OCI-LY7 (cell line): ENCODE measurements around the gene FAM3C. TPM values are rescaled to one million over a fixed set of nuclear protein-coding genes. Genes with fewer than 3 reads are reported as not detected.

ENCODE experiments used
- BruUV-seq: library from RNA; stranded (reverse); fragments of 400-500 nt; replicated peaks from 2 replicates; lab custom pipeline; 2021; lab: Mats Ljungman, UMichigan
- CTCF ChIA-PET: fragments of 300-600 bp; sonication (Branson Sonifier 250); formaldehyde crosslinking; loops from one replicate; lab custom pipeline; 2022; ENCODE audit warnings: antibody characterized with exemption; ENCODE audit not compliant: unreplicated experiment; lab: Charles Lee
- POLR2A ChIA-PET: fragments of 300-600 bp; sonication (Branson Sonifier 250); formaldehyde crosslinking; loops from one replicate; lab custom pipeline; 2022; ENCODE audit warnings: antibody characterized with exemption; lab: Charles Lee
- DNase-seq: peaks from one replicate; pipeline ENCODE4 v3.0.0-alpha.2; 2015; ENCODE audit warnings: low spot score
- H2AFZ ChIP-seq: fragments of 200-600 bp; sonication (generic), shearing (Covaris generic); 2 replicates; pipeline ENCODE4 v1.6.1; 2014; ENCODE audit warnings: mild to moderate bottlenecking, antibody characterized with exemption, low read length, moderate library complexity
- H3K27ac ChIP-seq: fragments of 200-600 bp; sonication (generic); 2 replicates; pipeline ENCODE4 v1.5.1; 2014; ENCODE audit warnings: mixed run types, low read depth, mild to moderate bottlenecking, moderate library complexity, low read length, inconsistent platforms; ENCODE audit not compliant: poor library complexity, severe bottlenecking
- H3K36me3 ChIP-seq: fragments of 200-600 bp; sonication (generic); 2 replicates; pipeline ENCODE4 v1.6.1; 2014; ENCODE audit warnings: mild to moderate bottlenecking, antibody characterized with exemption, low read length, moderate library complexity, mixed read lengths; ENCODE audit not compliant: insufficient read depth
- H3K4me1 ChIP-seq: fragments of 200-600 bp; sonication (generic); 2 replicates; pipeline ENCODE4 v1.5.1; 2014; ENCODE audit warnings: mild to moderate bottlenecking, low read length; ENCODE audit not compliant: insufficient read depth, poor library complexity, severe bottlenecking
- H3K4me2 ChIP-seq: fragments of 200-600 bp; sonication (generic); 2 replicates; pipeline ENCODE4 v1.6.1; 2014; ENCODE audit warnings: mild to moderate bottlenecking, low read length
- H3K4me3 ChIP-seq: fragments of 200-600 bp; sonication (generic); 2 replicates; pipeline ENCODE4 v1.5.1; 2014; ENCODE audit warnings: mild to moderate bottlenecking, low read depth, low read length; ENCODE audit not compliant: poor library complexity, severe bottlenecking
- H3K79me2 ChIP-seq: fragments of 200-600 bp; sonication (generic); 2 replicates; pipeline ENCODE4 v1.6.1; 2016; ENCODE audit warnings: low read depth, mild to moderate bottlenecking, low read length, moderate library complexity, mixed read lengths; ENCODE audit not compliant: insufficient read depth
- H3K9me2 ChIP-seq: fragments of 200-600 bp; sonication (generic); 2 replicates; pipeline ENCODE4 v1.6.1; 2016; ENCODE audit warnings: mild to moderate bottlenecking, low read length, mixed read lengths; ENCODE audit not compliant: insufficient read depth
- H3K9me3 ChIP-seq: fragments of 200-600 bp; sonication (generic); 2 replicates; pipeline ENCODE4 v1.6.1; 2014; ENCODE audit warnings: mild to moderate bottlenecking, mixed run types, low read length, mixed read lengths
- H4K20me1 ChIP-seq: fragments of 200-600 bp; sonication (generic); 2 replicates; pipeline ENCODE4 v1.6.1; 2014; ENCODE audit warnings: mild to moderate bottlenecking, antibody characterized with exemption, low read length, moderate library complexity, mixed read lengths; ENCODE audit not compliant: insufficient read depth
- CTCF ChIP-seq: fragments of 200-600 bp; sonication (generic); conservative IDR thresholded peaks from 2 replicates; pipeline ENCODE4 v1.5.1; 2014; ENCODE audit warnings: mild to moderate bottlenecking, antibody characterized with exemption, low read length, moderate library complexity, mixed read lengths
- EZH2phosphoT487 ChIP-seq: fragments of 200-600 bp; sonication (generic); IDR thresholded peaks from 2 replicates; pipeline ENCODE4 v1.6.1; 2018; ENCODE audit warnings: low read depth, borderline replicate concordance, mild to moderate bottlenecking, mixed run types, antibody characterized with exemption, low read length, moderate library complexity, mixed read lengths
- intact Hi-C: fragments of 100-400 bp; cut with micrococcal nuclease; formaldehyde crosslinking; loops from one replicate; pipeline ENCODE4 v1.10.0; 2022; ENCODE audit not compliant: unreplicated experiment
- total RNA-seq, 2 experiments: library from RNA; depleted of rRNA in 1 of 2; stranded (reverse); fragments of >200 nt in 1 of 2; shearing (Covaris generic) in 1 of 2; gene quantifications; 2 replicates each; pipeline ENCODE4 v1.2.3, GENCODE V29; 2014 to 2022

FAM3C gene
- total RNA-seq, 2 experiments from 2014 or later: 18.1 to 27.6 TPM

DNA sequence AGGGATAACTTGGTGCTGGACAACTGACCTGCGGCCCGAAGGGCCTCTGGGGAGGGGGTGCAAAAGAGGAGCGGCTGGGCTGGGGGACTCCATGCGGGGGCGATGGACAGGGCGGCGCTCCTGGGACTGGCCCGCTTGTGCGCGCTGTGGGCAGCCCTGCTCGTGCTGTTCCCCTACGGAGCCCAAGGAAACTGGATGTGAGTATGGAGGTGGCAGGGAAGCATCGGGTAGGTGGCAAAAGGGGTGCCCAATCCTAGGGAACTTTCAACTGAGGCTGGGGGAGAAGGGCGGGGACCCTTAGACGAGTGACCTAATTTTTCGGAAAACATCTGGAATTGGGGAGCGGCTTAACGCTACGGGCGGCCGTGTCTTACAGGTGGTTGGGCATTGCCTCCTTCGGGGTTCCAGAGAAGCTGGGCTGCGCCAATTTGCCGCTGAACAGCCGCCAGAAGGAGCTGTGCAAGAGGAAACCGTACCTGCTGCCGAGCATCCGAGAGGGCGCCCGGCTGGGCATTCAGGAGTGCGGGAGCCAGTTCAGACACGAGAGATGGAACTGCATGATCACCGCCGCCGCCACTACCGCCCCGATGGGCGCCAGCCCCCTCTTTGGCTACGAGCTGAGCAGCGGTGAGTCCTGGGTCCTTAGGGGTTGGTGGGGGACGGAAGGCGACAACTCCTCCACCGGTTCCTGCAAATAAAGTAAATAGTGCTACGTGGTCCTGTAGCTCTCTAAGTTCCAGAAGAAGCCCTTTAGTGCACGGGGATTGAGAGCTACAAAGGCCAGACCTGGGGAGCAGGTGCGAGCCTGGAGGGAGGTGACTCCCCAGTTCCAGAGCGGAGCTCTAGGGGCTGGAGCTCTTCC, 66.7 kb downstream of the FAM3C start:
- H3K9me2 ChIP-seq: no peaks in the 10 kb centered on the region
- ChIA-PET POLR2A (no interaction called here), CTCF (interaction anchor here (0.6 kb wide), 1 partner anchor 22 kb away, joined by 3 read pairs; no protein-coding TSS in a partner anchor)
- TF ChIP-seq CTCF: no peak
- no peak for TF ChIP-seq EZH2phosphoT487
- intact Hi-C loops: loop anchor here (10.0 kb wide), 1 partner anchor 205 kb away; no protein-coding TSS in a partner anchor
- no TSS peak for BruUV-seq
- H3K79me2 ChIP-seq: no peaks in the 10 kb centered on the region
- H2AFZ ChIP-seq: no peak overlapping the region
- H3K4me2 ChIP-seq: no peak overlapping the region
- no peak overlapping the region for H3K4me3 ChIP-seq
- no peak overlapping the region for H3K27ac ChIP-seq
- no peak for DNase-seq
- no peaks in the 10 kb centered on the region for H3K36me3 ChIP-seq
- no peaks in the 10 kb centered on the region for H4K20me1 ChIP-seq
- no peaks in the 10 kb centered on the region for H3K9me3 ChIP-seq
- no peaks in the 10 kb centered on the region for H3K4me1 ChIP-seq

GRCh38 chr7:121328508-121329190, 67.5 kb downstream of the FAM3C start, which contains the start of gene WNT16:
Gene WNT16 (plus strand): TSS chr7:121329000. CDS start chr7:121329293, 293 bp downstream.
- TF ChIP-seq CTCF (no peak), EZH2phosphoT487 (no peak)
- no peak within 1 kb of the TSS for H2AFZ ChIP-seq
- no peak for DNase-seq
- no peak within 1 kb of the TSS for H3K4me3 ChIP-seq
- POLR2A ChIA-PET: no interaction called here
- no peak within 1 kb of the TSS for H3K4me2 ChIP-seq
- no TSS peak for BruUV-seq
- no peaks in the 10 kb centered on the region for H3K9me3 ChIP-seq
- no peaks in the 10 kb centered on the region for H4K20me1 ChIP-seq
- no peaks in the 10 kb centered on the region for H3K4me1 ChIP-seq
- no peaks in the 10 kb centered on the region for H3K79me2 ChIP-seq
- CTCF ChIA-PET: no interaction called here
- no peak within 1 kb of the TSS for H3K27ac ChIP-seq
- H3K9me2 ChIP-seq: no peaks in the 10 kb centered on the region
- intact Hi-C loops: no loop called here
- no peaks in the 10 kb centered on the region for H3K36me3 ChIP-seq
